HepG2 (cell line): Measurements from ENCODE around the gene TREX2. TPM values are rescaled to one million over a fixed set of nuclear protein-coding genes. Genes with fewer than 3 reads are reported as not detected.

ENCODE experiments used
- ATAC-seq: fragments of 200-7000 bp; cut with Tn5 transposase; 3 replicates; pipeline ENCODE4 v1.9.1; 2020; ENCODE audit warnings: mild to moderate bottlenecking, moderate library complexity
- BruUV-seq: library from RNA; stranded (reverse); fragments of 400-500 nt; replicated peaks from 2 replicates; lab custom pipeline; 2021; lab: Mats Ljungman, UMichigan
- CTCF ChIA-PET: fragments of 300-600 bp; formaldehyde crosslinking; extraction: SDS; loops from one replicate; lab custom pipeline; 2021; ENCODE audit warnings: low total read pairs, inconsistent platforms, low intra/inter-chr PET ratio; lab: Yijun Ruan, JAX
- POLR2A ChIA-PET: fragments of 350-600 bp; sonication (Branson Sonifier 250); formaldehyde crosslinking; loops from one replicate; lab custom pipeline; 2020; ENCODE audit warnings: antibody characterized with exemption, inconsistent platforms; lab: Yijun Ruan, JAX
- DNase-seq: peaks from one replicate; pipeline ENCODE4 v3.0.0-alpha.2; 2015; ENCODE audit warnings: low spot score
- FAIRE-seq: peaks from 3 replicates; lab custom pipeline; 2011; peaks lifted over from hg19 to GRCh38; lab: Jason Lieb, UNC
- H2AFZ ChIP-seq: one replicate; pipeline ENCODE4 v1.6.1; 2011; ENCODE audit warnings: low read length, inconsistent platforms
- H3K27ac ChIP-seq: fragments of 300-600 bp; 3 replicates; pipeline ENCODE4 v1.8.0; 2011; ENCODE audit warnings: mixed run types, mild to moderate bottlenecking, mixed read lengths, low read length, inconsistent platforms; ENCODE audit not compliant: insufficient read depth; ENCODE audit errors: extremely low read length
- H3K27me3 ChIP-seq, 2 experiments: fragments of 200-600 bp in 1 of 2; 2 replicates in 1 of 2; 3 replicates in 1 of 2; pipeline versions ENCODE4 v1.6.0 to v1.8.0; 2011; ENCODE audit warnings: low read length in 2 of 2, mild to moderate bottlenecking in 2 of 2, moderate library complexity in 2 of 2, inconsistent platforms in 1 of 2; ENCODE audit not compliant: insufficient read depth in 2 of 2, control insufficient read depth in 1 of 2
- H3K36me3 ChIP-seq, 2 experiments: fragments of 200-600 bp in 1 of 2; replicated peaks in 1 of 2; 2 replicates in 1 of 2; 3 replicates in 1 of 2; pipeline versions ENCODE4 v1.5.1 to v1.8.0; 2011; ENCODE audit warnings: low read length in 2 of 2, inconsistent platforms in 1 of 2; ENCODE audit not compliant: insufficient read depth in 2 of 2, control insufficient read depth in 1 of 2
- H3K4me1 ChIP-seq: 2 replicates; pipeline ENCODE4 v1.5.1; 2012; ENCODE audit warnings: low read length, inconsistent platforms; ENCODE audit not compliant: insufficient read depth
- H3K4me2 ChIP-seq: 2 replicates; pipeline ENCODE4 v1.6.0; 2011; ENCODE audit warnings: low read depth, low read length, inconsistent platforms
- H3K4me3 ChIP-seq, 3 experiments: fragments of 200-600 bp in 1 of 3; sonication (generic), shearing (Covaris generic) in 1 of 3; replicated peaks in 1 of 3; 2 replicates each; pipeline ENCODE4 v1.5.1; 2011 to 2016; ENCODE audit warnings: low read length in 3 of 3, inconsistent platforms in 2 of 3, low read depth in 2 of 3, mild to moderate bottlenecking in 2 of 3, control low read depth in 1 of 3, mixed read lengths in 1 of 3; ENCODE audit not compliant: insufficient read depth in 1 of 3
- H3K79me2 ChIP-seq: one replicate; pipeline ENCODE4 v1.6.1; 2011; ENCODE audit warnings: low read length, inconsistent platforms; ENCODE audit not compliant: insufficient read depth
- H3K9ac ChIP-seq: 2 replicates; pipeline ENCODE4 v1.6.0; 2011; ENCODE audit warnings: mild to moderate bottlenecking, low read depth, low read length, inconsistent platforms; ENCODE audit not compliant: insufficient read depth
- H3K9me3 ChIP-seq: 2 replicates; pipeline ENCODE4 v1.5.1; 2012; ENCODE audit warnings: mild to moderate bottlenecking, low read length
- H4K20me1 ChIP-seq: 2 replicates; pipeline ENCODE4 v1.6.0; 2011; ENCODE audit warnings: inconsistent platforms, mild to moderate bottlenecking, low read length, moderate library complexity; ENCODE audit not compliant: insufficient read depth
- CREB3 ChIP-seq: sonication (generic); formaldehyde crosslinking; IDR thresholded peaks from 2 replicates; pipeline ENCODE4 v1.5.0; 2020; ENCODE audit warnings: missing genetic modification reagents
- MAX ChIP-seq: IDR thresholded peaks from 2 replicates; pipeline ENCODE4 v1.6.1; 2012; ENCODE audit warnings: inconsistent platforms
- NFIB ChIP-seq: sonication (generic); formaldehyde crosslinking; IDR thresholded peaks from 2 replicates; pipeline ENCODE4 v1.9.0; 2021; ENCODE audit warnings: missing genetic modification reagents, mild to moderate bottlenecking, borderline replicate concordance
- ZNF263 ChIP-seq: sonication (generic); formaldehyde crosslinking; IDR thresholded peaks from 2 replicates; pipeline ENCODE4 v1.4.0; 2020; ENCODE audit warnings: missing genetic modification reagents
- ZNF335 ChIP-seq: sonication (generic); formaldehyde crosslinking; IDR thresholded peaks from 2 replicates; pipeline ENCODE4 v1.4.0; 2020; ENCODE audit warnings: missing genetic modification reagents
- ZNF446 ChIP-seq: sonication (generic); formaldehyde crosslinking; IDR thresholded peaks from 2 replicates; pipeline ENCODE4 v1.5.0; 2020; ENCODE audit warnings: mild to moderate bottlenecking, missing genetic modification reagents
- ZNF660 ChIP-seq: sonication (generic); formaldehyde crosslinking; IDR thresholded peaks from 2 replicates; pipeline ENCODE4 v1.5.1; 2020; ENCODE audit warnings: mild to moderate bottlenecking, low read depth, missing genetic modification reagents, borderline replicate concordance
- ZNF687 ChIP-seq: sonication (generic); formaldehyde crosslinking; IDR thresholded peaks from 2 replicates; pipeline ENCODE4 v1.5.1; 2020; ENCODE audit warnings: mild to moderate bottlenecking, missing genetic modification reagents, moderate library complexity
- WGBS: methylation state at CpG from one replicate; pipeline ENCODE4 v1.1.6; 2017; ENCODE audit warnings: low lambda C conversion rate; 5-methylcytosine and 5-hydroxymethylcytosine counted together
- in situ Hi-C: cut with HindIII; loops from 2 replicates; pipeline ENCODE4 v1.10.0; 2017; ENCODE audit warnings: low pct_unique_long_range_greater_than_20kb; ENCODE audit not compliant: extremely low pct_ligation_motif_present
- intact Hi-C: fragments of 100-400 bp; cut with micrococcal nuclease; formaldehyde crosslinking; loops from one replicate; pipeline ENCODE4 v1.10.0; 2022; ENCODE audit not compliant: unreplicated experiment
- polyA plus RNA-seq, 8 experiments: library from polyadenylated mRNA; depleted of rRNA in 3 of 8; stranded (reverse) in 7 of 8; unstranded in 1 of 8; fragments of >200 nt; fragmentation: Illumina TruSeq in 4 of 8; extraction: Trizol in 4 of 8; gene quantifications; 2 replicates each; pipeline versions ENCODE4 v1.2.1 to v1.2.3, GENCODE V29; 2011 to 2016; ENCODE audit warnings: low read depth in 4 of 8, missing spikeins in 1 of 8, mixed read lengths in 1 of 8; ENCODE audit not compliant: insufficient read depth in 1 of 8
- total RNA-seq, 5 experiments: library from RNA; depleted of rRNA; stranded (reverse); fragments of >200 nt; fragmentation: Illumina TruSeq; extraction: Trizol; gene quantifications; 2 replicates each; pipeline ENCODE4 v1.2.3, GENCODE V29; 2016; ENCODE audit warnings: low read depth in 1 of 5

TREX2 gene
- total and polyA plus RNA-seq, 2 of the 13 experiments (the other 11 are each of a cell fraction or from before 2014, with no cell fraction given): 0.13 to 0.18 TPM

- POLR2A ChIA-PET: interaction anchor here (0.6 to 2.0 kb wide), 5 partner anchors 11 to 39 kb away, joined by 3 to 9 read pairs (median 4); partner anchors contain the start of gene BGN
- H3K4me2 ChIP-seq: no peak overlapping the region
- intact Hi-C loops: loop anchor here (1.0 kb wide), 1 partner anchor 36 kb away; no protein-coding TSS in a partner anchor
- 18% methylated on average over 6 of the region's 11 CpGs for WGBS
- H3K4me3 ChIP-seq: no peak overlapping the region
- H3K9ac ChIP-seq: no peak overlapping the region
- H3K79me2 ChIP-seq: no peaks in the 10 kb centered on the region
- in situ Hi-C loops: loop anchor here (5.0 kb wide), 1 partner anchor 36 kb away; no protein-coding TSS in a partner anchor
- no peaks in the 10 kb centered on the region for H4K20me1 ChIP-seq
- H2AFZ ChIP-seq: no peak overlapping the region
- no peak for FAIRE-seq
- no peak overlapping the region for H3K27ac ChIP-seq
- H3K9me3 ChIP-seq: no peaks in the 10 kb centered on the region
- H3K27me3 ChIP-seq: no peaks in the 10 kb centered on the region; a peak in 1 of 5 replicates
- H3K4me1 ChIP-seq: peaks cover 22% of the 10 kb centered on the region
- no peaks in the 10 kb centered on the region; a peak in 1 of 5 replicates for H3K36me3 ChIP-seq
- CTCF ChIA-PET: interaction anchor here (0.8 to 2.5 kb wide), 2 partner anchors 24 to 36 kb away, joined by 10 to 17 read pairs; partner anchors contain the start of gene BGN
- no peak for DNase-seq
- no peak for TF ChIP-seq ZNF335 (CRISPR knock-in tag)
- no peak for TF ChIP-seq ZNF660
- TF ChIP-seq ZNF446: no peak
- no peak for TF ChIP-seq NFIB (CRISPR knock-in tag)
- peak; percentile 46 for TF ChIP-seq MAX
- TF ChIP-seq ZNF687: peak; percentile 52
- TF ChIP-seq ZNF263 (CRISPR knock-in tag): 0 out of 2 replicates have a peak, but pooled peaks have one; percentile 31
- TF ChIP-seq CREB3: no peak
- no peak for ATAC-seq
- BruUV-seq: no TSS peak
Observed at GRCh38 chrX:153471663-153472280, 25.9 kb upstream of the TREX2 start.
